CD4-positive, alpha-beta T cell (primary cell): Measurements from ENCODE around the gene QPCTL. TPM values are rescaled to one million over a fixed set of nuclear protein-coding genes. Genes with fewer than 3 reads are reported as not detected.

Experiments
- ATAC-seq: fragments of 200-7000 bp; cut with Tn5 transposase; one replicate; pipeline ENCODE4 v1.10.0; 2022; ENCODE audit warnings: mild to moderate bottlenecking; ENCODE audit not compliant: poor library complexity
- CTCF ChIA-PET: fragments of 350-600 bp; sonication (Branson Sonifier 250); formaldehyde crosslinking; loops from one replicate; lab custom pipeline; 2021; ENCODE audit warnings: antibody characterized with exemption, inconsistent platforms; lab: Charles Lee
- POLR2A ChIA-PET: fragments of 350-600 bp; sonication (Branson Sonifier 250); formaldehyde crosslinking; loops from one replicate; lab custom pipeline; 2021; ENCODE audit warnings: antibody characterized with exemption, inconsistent platforms; lab: Charles Lee
- DNase-seq, 14 experiments: peaks; one replicate each; pipeline ENCODE4 v3.0.0-alpha.2; 2013 to 2020; ENCODE audit warnings: mixed read lengths in 2 of 14
- H3K27ac ChIP-seq, 2 donors: one replicate each; pipeline versions ENCODE4 v1.5.1 to v1.7.0; 2013; ENCODE audit warnings: low read length in 2 of 2, low read depth in 1 of 2, mild to moderate bottlenecking in 1 of 2
- H3K27me3 ChIP-seq, 2 experiments: 1 replicate in 1 of 2; 2 replicates in 1 of 2; pipeline versions ENCODE4 v1.6.1 to v1.7.0; 2013; ENCODE audit warnings: low read length in 2 of 2, control low read depth in 1 of 2, mild to moderate bottlenecking in 1 of 2, moderate library complexity in 1 of 2; ENCODE audit not compliant: insufficient read depth in 2 of 2, control insufficient read depth in 1 of 2
- H3K36me3 ChIP-seq: one replicate; pipeline ENCODE4 v1.6.1; 2013; ENCODE audit warnings: low read length, control low read depth; ENCODE audit not compliant: insufficient read depth
- H3K4me1 ChIP-seq: one replicate; pipeline ENCODE4 v1.6.1; 2013; ENCODE audit warnings: low read length, control low read depth; ENCODE audit not compliant: insufficient read depth
- H3K4me3 ChIP-seq: one replicate; pipeline ENCODE4 v1.5.1; 2013; ENCODE audit warnings: mild to moderate bottlenecking, low read length, moderate library complexity
- H3K9me3 ChIP-seq, 2 experiments: 1 replicate in 1 of 2; 2 replicates in 1 of 2; pipeline versions ENCODE4 v1.6.1 to v1.7.0; 2013; ENCODE audit warnings: low read length in 2 of 2, mild to moderate bottlenecking in 2 of 2, control low read depth in 1 of 2, moderate library complexity in 1 of 2; ENCODE audit not compliant: control insufficient read depth in 1 of 2, insufficient read depth in 1 of 2
- H3K27ac Mint-ChIP-seq: one replicate; pipeline ENCODE4 v1.8.0; 2020; ENCODE audit warnings: mixed read lengths
- H3K27me3 Mint-ChIP-seq: one replicate; pipeline ENCODE4 v1.8.0; 2021; ENCODE audit warnings: mixed read lengths
- H3K36me3 Mint-ChIP-seq: one replicate; pipeline ENCODE4 v1.8.0; 2021; ENCODE audit warnings: low read depth, mixed read lengths
- H3K4me1 Mint-ChIP-seq: one replicate; pipeline ENCODE4 v1.8.0; 2021; ENCODE audit warnings: low read depth, mixed read lengths
- H3K4me3 Mint-ChIP-seq: one replicate; pipeline ENCODE4 v1.8.0; 2020; ENCODE audit warnings: mild to moderate bottlenecking, mixed read lengths
- H3K9me3 Mint-ChIP-seq: one replicate; pipeline ENCODE4 v1.8.0; 2020; ENCODE audit warnings: mixed read lengths
- intact Hi-C, 2 experiments: fragments of 100-400 bp; cut with DNase I in 1 of 2; cut with micrococcal nuclease in 1 of 2; formaldehyde crosslinking; loops; one replicate each; pipeline versions ENCODE4 v1.15.1 to v1.9.0; 2023 to 2025; cut with DNase I, micrococcal nuclease
- total RNA-seq, 174 experiments: library from RNA in 2 of 174; stranded (reverse) in 2 of 174; gene quantifications; one replicate each; pipeline ENCODE4 v1.2.3 and lab custom pipeline; 2021 to 2026
- TF ChIP-seq, protein P1 (sequence below): fragments of 200-600 bp; IDR thresholded peaks from one replicate; pipeline ENCODE4 v1.8.0; 2022; ENCODE audit warnings: antibody characterized with exemption, mild to moderate bottlenecking

QPCTL gene
- total RNA-seq, 2 experiments from 2014 or later, result 3.7 to 5.0 TPM

DNA sequence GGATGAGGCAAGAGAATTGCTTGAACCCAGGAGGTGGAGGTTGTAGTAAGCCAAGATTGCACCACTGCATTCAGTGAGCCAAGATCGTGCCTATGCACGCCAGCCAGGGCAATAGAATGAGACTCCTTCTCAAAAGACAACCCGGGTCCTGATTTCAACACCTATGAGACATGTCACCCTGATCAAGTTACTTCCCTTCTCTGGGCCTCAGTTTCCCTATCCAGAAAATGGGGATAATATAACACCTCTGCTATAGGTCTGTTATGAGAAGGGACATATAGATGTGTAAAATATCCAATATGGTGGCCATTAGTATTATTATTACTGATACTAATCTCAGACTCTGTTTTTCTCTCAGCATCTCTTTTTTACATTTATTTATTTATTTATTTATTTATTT is 37.4 kb upstream of the QPCTL start:
- Histone ChIP-seq H3K27me3 (no peaks in the 10 kb centered on the region), H3K4me3 (no peak overlapping the region), H3K4me1 (no peaks in the 10 kb centered on the region), H3K9me3 (no peaks in the 10 kb centered on the region), H3K36me3 (no peaks in the 10 kb centered on the region), H3K27ac (no peak overlapping the region)
- no peaks in the 10 kb centered on the region for H3K9me3 Mint-ChIP-seq
- H3K4me1 Mint-ChIP-seq, result no peaks in the 10 kb centered on the region
- ChIA-PET CTCF (no interaction called here), POLR2A (no interaction called here)
- intact Hi-C loops, result no loop called here
- H3K27ac Mint-ChIP-seq, result no peak overlapping the region
- H3K36me3 Mint-ChIP-seq, result no peaks in the 10 kb centered on the region
- ATAC-seq (no peak), DNase-seq (no peak)
- no peak overlapping the region for H3K4me3 Mint-ChIP-seq
- peaks cover 4% of the 10 kb centered on the region for H3K27me3 Mint-ChIP-seq
- TF ChIP-seq, protein P1, sequence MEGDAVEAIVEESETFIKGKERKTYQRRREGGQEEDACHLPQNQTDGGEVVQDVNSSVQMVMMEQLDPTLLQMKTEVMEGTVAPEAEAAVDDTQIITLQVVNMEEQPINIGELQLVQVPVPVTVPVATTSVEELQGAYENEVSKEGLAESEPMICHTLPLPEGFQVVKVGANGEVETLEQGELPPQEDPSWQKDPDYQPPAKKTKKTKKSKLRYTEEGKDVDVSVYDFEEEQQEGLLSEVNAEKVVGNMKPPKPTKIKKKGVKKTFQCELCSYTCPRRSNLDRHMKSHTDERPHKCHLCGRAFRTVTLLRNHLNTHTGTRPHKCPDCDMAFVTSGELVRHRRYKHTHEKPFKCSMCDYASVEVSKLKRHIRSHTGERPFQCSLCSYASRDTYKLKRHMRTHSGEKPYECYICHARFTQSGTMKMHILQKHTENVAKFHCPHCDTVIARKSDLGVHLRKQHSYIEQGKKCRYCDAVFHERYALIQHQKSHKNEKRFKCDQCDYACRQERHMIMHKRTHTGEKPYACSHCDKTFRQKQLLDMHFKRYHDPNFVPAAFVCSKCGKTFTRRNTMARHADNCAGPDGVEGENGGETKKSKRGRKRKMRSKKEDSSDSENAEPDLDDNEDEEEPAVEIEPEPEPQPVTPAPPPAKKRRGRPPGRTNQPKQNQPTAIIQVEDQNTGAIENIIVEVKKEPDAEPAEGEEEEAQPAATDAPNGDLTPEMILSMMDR, result no peak

DNA sequence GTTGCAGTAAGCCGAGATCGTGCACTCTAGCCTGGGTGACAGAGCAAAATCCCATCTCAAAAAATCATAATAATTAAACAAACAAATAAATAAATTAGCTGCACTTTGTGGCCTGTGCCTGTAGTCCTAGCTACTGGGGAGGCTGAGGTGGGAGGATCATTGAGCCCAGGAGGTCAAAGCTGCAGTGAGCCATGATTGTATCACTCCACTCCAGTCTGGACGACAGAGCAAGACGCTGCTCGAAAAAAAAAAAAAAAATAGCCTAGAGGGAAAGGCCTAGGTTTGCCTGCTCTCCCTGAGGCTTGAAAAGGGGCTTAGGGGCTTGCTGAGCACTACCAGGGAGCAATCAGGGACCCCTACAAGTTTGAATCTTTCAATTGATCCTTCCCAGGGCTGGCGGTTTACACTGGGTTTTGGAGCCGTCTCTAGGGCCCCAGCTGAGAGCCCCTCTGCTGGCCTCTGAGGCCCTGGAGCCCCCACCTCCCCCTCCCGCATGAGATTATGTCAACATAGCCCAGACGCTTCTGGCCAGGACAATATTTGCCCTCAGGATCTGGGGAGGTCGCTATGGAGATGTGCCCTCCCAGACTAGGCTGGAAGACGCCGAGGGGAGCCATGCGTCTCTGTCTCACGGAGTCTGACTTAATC is 34.8 kb upstream of the QPCTL start:
- intact Hi-C loops, result no loop called here
- Mint-ChIP-seq H3K27ac (no peak overlapping the region), H3K4me3 (no peak overlapping the region), H3K36me3 (no peaks in the 10 kb centered on the region), H3K9me3 (no peaks in the 10 kb centered on the region), H3K27me3 (peaks cover 4% of the 10 kb centered on the region), H3K4me1 (no peaks in the 10 kb centered on the region)
- Histone ChIP-seq H3K4me3 (no peak overlapping the region), H3K27ac (no peak overlapping the region), H3K9me3 (no peaks in the 10 kb centered on the region), H3K36me3 (no peaks in the 10 kb centered on the region), H3K4me1 (no peaks in the 10 kb centered on the region), H3K27me3 (no peaks in the 10 kb centered on the region)
- ChIA-PET CTCF (no interaction called here), POLR2A (no interaction called here)
- TF ChIP-seq, protein P1, result no peak
- DNase-seq (no peak), ATAC-seq (no peak)

DNA sequence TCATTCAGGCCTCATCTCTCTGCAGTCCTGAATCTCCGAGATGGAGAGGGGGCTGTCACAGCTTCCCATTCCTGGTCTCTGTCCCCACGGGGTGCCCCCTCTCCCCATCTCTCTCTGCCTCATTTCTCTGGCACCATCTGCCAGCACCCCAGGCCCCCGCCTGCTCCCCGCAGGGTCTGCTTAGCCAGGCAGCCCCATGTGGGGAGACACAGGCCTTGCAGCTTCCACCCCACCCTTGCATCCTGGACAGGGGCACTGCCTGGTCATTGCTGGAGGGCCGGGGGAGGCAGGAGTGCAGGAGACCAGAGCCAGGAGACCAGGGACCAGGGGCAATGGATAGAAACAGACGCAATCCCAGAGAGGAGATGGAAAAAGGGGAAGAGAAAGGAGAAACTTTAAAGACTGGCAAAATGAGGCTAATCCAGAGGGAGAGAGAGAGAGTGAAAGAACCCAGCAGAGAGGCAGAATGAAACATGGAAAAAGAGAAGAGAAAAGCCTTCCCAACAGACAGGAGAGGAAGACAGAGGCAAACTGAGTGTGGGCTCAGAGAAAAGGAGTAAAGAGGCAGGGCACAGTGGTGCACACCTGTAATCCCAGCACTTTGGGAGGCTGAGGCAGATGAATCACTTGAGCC is 33.3 kb upstream of the QPCTL start:
- Histone ChIP-seq H3K27me3 (no peaks in the 10 kb centered on the region), H3K4me1 (peaks cover 5% of the 10 kb centered on the region), H3K36me3 (no peaks in the 10 kb centered on the region), H3K4me3 (no peak overlapping the region), H3K9me3 (no peaks in the 10 kb centered on the region), H3K27ac (no peak overlapping the region)
- ChIA-PET POLR2A (no interaction called here), CTCF (no interaction called here)
- Mint-ChIP-seq H3K27me3 (peaks cover 5% of the 10 kb centered on the region), H3K9me3 (no peaks in the 10 kb centered on the region), H3K4me1 (peaks cover under 1% of the 10 kb centered on the region), H3K36me3 (no peaks in the 10 kb centered on the region), H3K4me3 (no peak overlapping the region), H3K27ac (no peak overlapping the region)
- intact Hi-C loops, result no loop called here
- ATAC-seq (no peak), DNase-seq (no peak)
- TF ChIP-seq, protein P1, result no peak
